D341Med (cell line): Measurements from ENCODE around the gene CBLN3.
"Not testable (repeated sequence)": the region's sequence is repeated elsewhere in the genome, so short reads cannot be mapped to it uniquely, and the experiment has no call there.

Experiments
- DNase-seq: peaks from one replicate; pipeline ENCODE4 v3.0.0; 2012; ENCODE audit warnings: low spot score

CBLN3 gene

DNA sequence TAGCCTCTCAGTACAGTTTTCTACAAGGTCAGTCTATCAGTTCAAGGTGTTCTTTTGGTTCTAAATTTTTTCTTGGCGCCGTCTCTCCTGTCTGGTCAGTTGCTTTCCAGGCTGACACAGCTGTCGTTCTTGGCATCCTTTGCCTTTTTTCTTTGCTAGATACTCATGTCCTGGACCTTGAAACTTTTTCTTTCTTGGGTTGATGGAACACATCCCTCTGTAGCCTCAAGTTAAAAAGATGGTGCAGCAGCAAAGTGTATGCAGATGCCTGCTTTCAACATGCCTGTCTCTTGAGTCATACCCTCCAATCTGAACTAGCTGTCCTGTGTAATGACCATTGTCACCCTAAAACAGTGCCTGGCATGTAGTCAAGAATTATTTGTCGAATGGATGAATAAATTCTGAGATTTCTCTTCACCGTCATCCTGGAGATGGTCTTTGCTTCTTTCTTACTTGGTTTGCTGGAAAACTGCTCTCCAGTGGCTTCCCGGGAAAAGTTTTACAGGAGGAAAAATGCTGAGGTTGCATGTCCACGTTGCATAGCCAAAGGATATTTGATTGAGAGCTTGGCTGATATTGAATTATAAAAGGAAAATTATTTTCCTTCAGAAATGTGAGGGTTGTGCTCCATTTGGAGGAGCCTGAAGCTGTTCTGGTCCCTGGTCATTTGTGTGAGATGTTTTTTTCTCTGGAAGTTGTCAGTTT lies 26.0 kb downstream of the CBLN3 start:
- no peak for DNase-seq

DNA sequence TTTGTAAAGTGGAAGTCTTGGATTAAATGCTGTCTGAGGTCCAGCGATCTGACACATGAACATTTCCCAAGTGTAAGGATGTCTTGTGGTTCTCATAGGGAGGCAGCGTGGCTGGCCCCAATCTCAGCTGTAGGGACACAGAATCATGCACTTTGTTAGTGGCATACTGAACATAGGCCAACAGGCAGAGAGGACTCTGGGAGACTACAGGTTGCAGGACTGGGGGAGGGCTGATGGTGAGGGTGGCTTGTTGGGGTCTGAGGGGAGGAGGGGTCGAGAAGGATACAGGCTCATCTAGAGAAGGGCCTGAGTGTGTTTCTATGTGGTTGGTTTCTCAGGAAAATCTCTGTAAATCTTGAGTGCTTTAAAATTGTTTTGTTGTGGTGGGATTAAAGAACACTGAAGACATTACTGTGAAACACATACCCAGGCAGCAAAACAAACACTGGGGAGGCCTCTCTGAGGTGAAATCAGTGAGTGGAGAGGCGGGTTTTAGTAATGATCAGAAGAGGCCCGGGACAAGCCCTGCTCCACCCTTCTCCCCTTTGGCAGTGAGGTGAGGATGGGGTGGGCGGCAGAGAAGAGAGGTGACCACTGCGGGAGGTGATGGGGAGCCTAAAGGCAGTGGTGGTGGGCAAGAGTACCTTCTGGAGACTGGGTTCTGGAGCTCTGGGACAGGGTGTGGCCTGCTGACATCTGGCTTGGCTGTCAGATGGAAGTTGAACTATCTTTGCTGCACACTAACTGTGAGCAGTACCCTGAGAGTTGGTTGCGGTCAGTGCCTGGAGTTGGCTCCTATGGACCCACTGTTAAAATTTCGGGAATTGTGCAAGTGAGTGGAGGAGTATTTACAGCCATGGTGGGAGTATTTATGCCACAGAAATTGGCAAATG lies 27.4 kb downstream of the CBLN3 start:
- DNase-seq, result no peak

DNA sequence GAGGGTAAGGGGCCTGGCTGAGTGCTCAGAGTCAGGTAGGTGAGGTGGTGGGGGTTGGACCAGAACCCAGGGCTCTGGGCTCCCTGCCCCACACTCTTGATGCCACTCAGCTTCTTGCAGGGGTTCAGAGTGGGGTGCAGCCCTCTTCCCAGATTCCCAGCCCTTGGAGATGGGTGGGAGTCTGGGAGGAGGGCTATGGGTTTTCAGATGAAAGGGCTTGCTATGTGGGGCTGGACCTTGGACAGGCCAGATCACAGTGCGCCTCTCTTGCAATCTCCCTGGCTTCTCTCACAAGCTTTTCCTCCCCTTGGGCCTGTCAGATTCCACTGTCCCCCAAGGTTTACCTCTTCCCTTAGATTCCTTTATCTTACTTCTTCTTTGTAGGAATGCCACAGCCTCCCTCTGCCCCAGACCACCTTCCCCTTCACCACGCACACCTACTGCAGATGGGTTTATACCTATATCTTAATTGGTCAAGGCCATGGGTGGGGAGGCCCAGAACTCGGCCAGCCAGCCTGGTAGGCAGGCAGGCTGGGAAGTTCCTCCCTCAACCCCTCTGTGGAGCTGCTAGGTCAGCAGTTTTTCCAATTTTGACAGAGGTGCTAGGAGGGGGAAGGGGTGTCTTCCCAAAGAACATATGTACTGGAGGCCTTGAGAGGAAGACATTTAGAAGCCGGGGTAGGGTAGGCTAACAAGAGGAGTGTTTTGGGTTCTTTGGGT lies 29.3 kb downstream of the CBLN3 start:
- no peak for DNase-seq

DNA sequence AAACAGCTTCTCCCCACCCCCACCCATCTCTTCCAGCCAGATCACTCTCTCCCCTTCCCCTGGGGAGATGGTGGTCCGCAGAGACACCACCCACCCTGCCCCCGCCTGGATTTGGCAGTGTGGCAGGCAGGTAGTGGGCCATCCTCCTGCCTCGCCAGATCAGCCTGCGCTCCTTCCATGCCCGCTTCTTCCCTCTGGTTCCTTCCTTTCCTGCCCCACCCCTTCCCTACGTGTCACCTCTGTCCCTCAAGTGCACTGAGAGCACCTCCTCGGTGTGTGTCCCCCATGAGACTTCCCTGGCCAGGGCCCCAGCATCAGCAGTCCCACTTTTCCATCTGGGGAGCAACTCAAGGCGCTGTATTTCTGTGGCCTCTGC lies 30.0 kb downstream of the CBLN3 start:
- no peak for DNase-seq

- DNase-seq, result peak; percentile 62
Measured at GRCh38 chr14:24398653-24399446, 30.6 kb downstream of the CBLN3 start, which contains the start of gene NYNRIN. NYNRIN (plus strand) TSS chr14:24399003; CDS start chr14:24399247, 244 bp downstream.

- no peak for DNase-seq
Measured at GRCh38 chr14:24398293-24398652, 31.2 kb downstream of the CBLN3 start.

DNA sequence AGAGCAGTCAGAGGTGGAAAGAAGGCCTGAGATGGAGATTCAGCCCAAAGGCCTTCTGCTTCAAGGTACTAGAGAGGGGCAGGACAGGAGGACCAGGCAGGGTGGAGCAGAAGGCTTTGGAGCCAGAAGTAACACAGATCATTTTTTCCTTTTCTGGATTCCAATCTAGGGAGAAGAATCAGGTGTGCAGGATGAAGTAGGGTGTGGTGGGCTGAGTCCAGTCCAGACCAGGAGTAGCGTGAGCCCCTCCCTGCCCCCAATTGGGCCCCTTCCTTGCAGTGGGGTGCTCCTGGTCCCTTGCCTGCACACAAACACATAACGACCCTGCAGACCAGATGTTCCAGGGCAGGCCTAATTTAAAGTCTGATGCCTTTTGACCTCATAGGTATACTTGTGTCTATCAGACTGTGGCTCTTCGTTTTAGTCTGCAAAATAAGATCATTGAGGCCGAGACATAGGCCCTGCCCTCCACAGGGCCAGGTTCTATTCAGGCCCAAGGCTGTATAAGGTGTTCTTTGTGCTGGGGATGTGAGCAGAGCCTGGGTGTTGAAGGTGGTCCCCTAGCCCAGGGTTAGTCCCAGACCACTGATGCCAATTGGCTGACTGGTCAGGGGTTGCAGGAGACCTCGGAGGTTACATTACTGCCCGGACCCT lies 31.7 kb downstream of the CBLN3 start:
- no peak for DNase-seq

- no peak for DNase-seq
Measured at GRCh38 chr14:24395609-24396582, 33.6 kb downstream of the CBLN3 start.

DNA sequence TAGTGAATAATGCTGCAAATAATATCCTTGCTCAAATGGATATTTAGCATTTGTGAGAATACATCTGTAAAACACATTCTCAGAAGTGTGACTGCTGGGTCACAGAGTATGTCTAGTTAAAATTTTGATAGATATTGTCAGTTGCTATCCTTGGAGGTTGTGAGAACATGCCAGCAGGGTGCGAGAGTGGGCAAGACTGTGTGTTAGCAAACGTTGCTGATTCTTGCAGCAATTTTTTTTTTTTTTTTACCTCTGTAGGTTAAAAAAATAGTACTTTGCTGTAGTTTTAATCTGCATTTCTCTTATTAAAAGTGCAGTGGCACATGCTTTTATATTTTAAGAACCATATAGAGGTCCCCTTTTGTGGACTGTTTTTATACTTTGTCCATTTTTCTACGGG lies 35.2 kb downstream of the CBLN3 start:
- no peak for DNase-seq

- DNase-seq, result no peak
Measured at GRCh38 chr14:24392325-24393091, 37.0 kb downstream of the CBLN3 start.

GRCh38 chr14:24390701-24391468 lies 38.6 kb downstream of the CBLN3 start:
- no peak for DNase-seq

- no peak for DNase-seq
Measured at GRCh38 chr14:24389226-24389848, 40.1 kb downstream of the CBLN3 start.

DNA sequence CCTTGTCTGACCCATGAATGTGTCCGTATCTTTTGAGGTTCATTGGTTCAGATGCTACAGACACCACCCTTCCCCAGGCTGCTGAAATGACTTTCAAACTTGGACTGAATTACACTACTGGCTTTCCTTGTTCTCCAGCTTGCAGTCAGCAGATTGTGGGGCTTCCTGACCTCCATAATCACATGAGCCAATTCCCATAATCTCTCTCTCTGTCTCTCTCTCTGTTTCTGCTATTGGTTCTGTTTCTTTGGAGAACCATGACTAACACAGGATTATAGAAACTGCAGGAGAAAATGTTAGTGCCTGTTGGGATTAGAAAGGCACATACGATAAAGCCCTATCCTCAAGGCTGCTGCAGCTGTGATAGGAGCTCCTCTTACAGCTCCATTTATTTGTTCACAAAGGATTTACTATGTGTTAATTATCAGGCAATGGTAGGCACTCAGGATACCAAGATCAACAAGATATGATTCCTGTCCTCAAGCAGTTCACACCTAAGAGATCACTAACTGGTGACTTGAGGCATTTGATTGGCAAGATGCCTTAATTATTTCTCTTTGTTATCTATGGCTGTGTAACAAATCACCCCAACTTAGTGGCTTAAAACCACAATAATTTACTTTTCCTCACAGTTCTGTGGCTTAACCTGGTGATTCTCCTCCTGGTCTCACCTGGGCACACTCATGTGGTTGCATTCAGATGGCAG lies 40.8 kb downstream of the CBLN3 start:
- no peak for DNase-seq

DNA sequence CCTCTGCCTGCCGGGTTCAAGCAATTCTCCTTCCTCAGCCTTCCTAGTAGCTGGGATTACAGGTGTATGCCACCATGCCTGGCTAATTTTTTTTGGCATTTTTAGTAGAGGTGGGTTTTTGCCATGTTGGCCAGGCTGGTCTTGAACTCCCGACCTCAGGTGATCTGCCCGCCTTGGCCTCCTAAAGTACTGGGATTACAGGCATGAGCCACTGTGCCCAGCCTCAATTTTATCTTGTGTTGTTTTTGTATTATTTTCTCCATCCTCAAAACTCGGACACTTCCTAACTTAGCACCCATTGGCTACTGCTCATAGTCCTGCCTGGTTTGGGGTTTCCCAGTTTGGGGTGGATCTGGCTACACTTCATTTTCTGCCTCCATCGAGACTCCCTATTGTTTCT lies 41.9 kb downstream of the CBLN3 start:
- DNase-seq, result not testable (repeated sequence)

DNA sequence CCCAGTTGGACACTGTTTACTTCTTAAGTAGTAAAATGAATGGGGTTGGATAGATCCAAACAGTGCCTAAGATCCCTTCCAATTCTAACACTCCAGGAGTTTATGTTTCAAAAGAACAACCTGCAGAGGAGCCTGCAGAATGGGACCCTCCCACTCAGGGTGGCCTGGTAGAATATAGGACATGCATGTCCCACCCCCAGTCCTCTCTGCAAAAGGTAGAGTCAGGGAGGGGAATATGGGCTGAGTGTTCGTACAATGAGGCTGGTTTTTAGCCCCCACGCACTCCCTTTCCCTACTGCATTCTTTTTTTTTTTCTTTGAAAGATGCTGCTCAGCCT lies 42.5 kb downstream of the CBLN3 start:
- no peak for DNase-seq

DNA sequence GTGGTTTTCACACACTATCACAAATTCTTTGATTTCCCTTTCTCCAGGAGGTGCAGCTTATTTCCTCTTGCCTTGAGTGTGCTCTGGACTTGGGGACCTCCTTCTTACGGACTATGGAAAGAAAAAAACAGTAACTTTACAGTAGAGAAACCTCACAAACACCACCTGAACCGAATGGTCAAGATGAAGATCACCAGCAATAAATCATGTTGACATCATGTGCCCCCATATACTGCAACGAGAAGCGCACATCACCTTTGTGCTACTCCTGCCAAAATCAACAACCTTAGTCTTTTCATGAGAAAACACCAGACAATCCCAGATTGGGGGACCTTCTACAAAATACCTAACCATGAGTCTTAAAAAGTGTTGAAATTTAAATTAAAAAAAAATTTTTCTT lies 43.9 kb downstream of the CBLN3 start:
- no peak for DNase-seq

- DNase-seq, result no peak
Measured at GRCh38 chr14:24384169-24384568, 45.3 kb downstream of the CBLN3 start.

GRCh38 chr14:24382064-24382371 lies 47.5 kb downstream of the CBLN3 start:
- no peak for DNase-seq
